ENCODE results near the gene METRN.

Gene METRN

GRCh38 chr16:677316-678190, 37.4 kb upstream of the METRN start:
- no peak for DNase-seq (ENCODE audit: low spot score)

DNA sequence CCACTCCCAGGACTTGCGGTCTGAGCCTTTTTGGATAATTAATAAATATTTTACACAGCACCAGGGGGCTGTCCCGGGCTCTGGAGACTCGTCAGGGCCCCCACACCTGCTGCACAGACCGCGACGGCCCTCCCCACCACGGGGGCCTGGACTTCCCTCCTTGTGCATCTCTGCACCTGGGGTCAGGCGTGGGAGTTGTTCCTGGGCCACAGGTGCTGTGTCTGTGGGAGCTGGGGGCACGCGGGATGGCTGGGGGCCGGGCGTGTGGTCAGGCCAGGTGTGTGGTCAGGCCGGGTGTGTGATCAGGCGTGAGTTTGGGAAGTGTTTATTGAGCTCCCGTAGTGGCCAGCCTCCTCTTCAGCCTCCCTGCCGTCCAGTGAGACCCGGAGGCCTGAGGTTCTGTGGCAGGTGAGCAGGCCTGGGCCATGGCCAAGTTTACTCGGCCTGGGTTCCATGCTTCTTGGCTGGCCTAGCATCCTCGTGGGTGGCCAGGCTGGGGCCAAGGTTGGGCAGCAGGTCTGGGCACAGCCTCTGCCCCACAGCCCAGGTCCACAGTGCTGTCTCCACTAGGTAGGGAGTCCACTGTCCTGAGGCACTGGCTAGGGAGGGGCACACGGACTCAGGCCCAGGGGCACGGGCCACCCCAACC, 36.6 kb upstream of the METRN start:
- no peak for DNase-seq (ENCODE audit: low spot score)

- no peak for DNase-seq (ENCODE audit: low spot score)
These were observed 35.8 kb upstream of the METRN start for GRCh38 chr16:678858-679813.

- DNase-seq (ENCODE audit: low spot score): peak; percentile 93
These were observed 34.9 kb upstream of the METRN start, which contains the start of gene STUB1 for GRCh38 chr16:679814-680624. Gene STUB1, plus strand, starts transcription at chr16:680410. Its CDS starts 116 bp downstream, at chr16:680526.

DNA sequence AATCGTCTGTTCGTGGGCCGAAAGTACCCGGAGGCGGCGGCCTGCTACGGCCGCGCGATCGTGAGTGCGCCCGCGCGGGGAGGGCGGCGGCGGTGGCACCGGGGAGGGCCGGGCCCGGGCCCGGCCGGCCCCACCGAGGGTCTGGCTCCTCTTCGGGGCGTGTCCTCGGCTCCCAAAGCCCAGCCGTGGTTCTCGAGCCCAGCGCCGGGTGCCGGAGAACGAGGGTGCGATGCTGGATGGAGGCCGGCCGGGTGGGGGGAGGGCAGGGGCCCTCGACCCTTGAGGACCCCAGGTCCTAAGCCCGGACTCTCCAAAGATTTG, 34.3 kb upstream of the METRN start:
- DNase-seq (ENCODE audit: low spot score): no peak

GRCh38 chr16:680967-681745, 33.8 kb upstream of the METRN start:
- DNase-seq (ENCODE audit: low spot score): no peak

DNA sequence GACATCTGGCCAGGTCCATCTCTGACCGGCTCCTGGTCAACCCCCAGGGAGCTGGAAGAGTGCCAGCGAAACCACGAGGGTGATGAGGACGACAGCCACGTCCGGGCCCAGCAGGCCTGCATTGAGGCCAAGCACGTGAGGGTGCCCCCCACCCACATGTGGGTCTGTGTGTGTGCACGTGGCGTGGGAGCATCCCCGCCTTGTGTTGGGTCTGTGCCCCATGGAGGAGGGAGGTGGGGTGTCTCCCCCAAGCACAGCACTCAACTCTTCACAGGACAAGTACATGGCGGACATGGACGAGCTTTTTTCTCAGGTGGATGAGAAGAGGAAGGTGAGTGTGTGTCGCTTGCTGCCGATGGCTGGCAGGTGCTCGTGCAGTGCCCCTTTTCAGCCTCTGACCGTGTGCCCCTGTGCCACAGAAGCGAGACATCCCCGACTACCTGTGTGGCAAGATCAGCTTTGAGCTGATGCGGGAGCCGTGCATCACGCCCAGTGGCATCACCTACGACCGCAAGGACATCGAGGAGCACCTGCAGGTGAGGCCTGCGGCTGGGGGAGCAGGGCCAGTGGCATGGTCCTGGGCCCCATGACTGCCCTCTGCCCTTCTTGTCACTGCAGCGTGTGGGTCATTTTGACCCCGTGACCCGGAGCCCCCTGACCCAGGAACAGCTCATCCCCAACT, 33.0 kb upstream of the METRN start:
- DNase-seq (ENCODE audit: low spot score): no peak

DNA sequence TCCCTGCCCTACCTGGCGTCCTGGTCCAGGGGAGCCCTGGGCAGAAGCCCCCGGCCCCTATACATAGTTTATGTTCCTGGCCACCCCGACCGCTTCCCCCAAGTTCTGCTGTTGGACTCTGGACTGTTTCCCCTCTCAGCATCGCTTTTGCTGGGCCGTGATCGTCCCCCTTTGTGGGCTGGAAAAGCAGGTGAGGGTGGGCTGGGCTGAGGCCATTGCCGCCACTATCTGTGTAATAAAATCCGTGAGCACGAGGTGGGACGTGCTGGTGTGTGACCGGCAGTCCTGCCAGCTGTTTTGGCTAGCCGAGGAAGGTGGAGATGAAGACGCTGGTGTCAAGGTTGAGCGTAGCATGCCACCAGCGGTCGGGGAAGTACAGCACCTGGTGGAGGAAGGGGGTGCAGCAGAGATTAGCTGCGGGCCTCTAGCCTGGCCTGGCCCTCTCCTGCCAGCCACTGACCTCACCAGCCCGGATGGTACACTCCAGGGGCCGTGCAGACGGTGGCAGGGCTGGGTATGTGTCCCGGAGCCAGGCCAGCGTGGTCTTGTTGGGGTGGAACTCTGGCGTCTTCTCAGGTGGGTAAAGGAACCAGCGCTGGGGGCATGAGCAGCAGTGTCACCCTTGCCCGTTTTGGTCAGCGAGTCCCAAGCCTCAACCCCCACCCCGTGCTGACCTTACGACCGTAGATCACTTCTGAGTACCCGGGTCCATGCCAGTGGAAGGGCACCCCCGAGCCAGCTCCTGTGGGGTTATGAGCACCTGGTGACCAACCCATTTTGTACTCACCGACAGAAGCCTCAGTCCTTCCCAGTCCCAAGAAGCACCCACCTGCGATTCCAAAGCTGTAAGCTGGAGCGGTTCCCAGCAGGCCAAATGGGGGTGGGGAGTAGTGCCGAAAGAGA, 32.2 kb upstream of the METRN start:
- no peak for DNase-seq (ENCODE audit: low spot score)

DNA sequence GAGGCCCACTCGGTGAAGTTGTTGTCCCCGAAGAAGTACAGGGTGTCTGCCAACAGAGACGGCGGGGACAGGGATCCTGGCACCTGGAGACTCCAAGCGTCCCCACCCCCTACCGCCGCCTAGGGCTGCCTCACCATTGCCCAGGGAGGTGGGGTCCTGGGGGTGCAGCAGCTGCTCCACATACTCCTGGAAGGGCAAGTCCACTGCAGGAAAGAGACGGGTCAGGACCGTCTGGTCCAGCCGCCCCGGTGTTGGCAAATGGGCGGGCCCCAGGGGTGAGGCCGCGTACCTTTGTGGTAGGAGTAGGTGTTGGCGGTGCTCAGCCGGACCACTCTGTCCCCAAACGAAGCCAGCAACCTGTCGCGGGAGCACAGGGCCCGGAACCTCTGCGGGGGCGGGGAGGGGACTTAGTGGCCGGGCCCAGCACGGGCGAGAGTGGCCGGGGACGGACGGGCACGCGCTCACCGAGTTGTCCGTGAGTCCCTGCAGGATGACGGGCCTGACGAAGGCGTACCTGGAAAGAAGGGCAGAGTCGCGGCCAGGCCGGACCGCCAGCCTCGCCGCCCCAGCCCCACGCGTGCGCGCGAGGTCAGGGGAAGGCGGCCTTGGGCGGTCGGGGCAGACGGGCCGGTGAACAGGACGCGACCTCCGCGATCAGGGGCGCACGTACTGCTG, 31.4 kb upstream of the METRN start:
- DNase-seq (ENCODE audit: low spot score): no peak

- DNase-seq (ENCODE audit: low spot score): peak; percentile 96
These were observed 30.7 kb upstream of the METRN start, which contains the start of gene JMJD8 for GRCh38 chr16:684071-684794. Gene JMJD8, minus strand, starts transcription at chr16:684334. Its CDS starts 15 bp downstream, at chr16:684319.

GRCh38 chr16:684961-685696, 29.8 kb upstream of the METRN start:
- no peak for DNase-seq (ENCODE audit: low spot score)

DNA sequence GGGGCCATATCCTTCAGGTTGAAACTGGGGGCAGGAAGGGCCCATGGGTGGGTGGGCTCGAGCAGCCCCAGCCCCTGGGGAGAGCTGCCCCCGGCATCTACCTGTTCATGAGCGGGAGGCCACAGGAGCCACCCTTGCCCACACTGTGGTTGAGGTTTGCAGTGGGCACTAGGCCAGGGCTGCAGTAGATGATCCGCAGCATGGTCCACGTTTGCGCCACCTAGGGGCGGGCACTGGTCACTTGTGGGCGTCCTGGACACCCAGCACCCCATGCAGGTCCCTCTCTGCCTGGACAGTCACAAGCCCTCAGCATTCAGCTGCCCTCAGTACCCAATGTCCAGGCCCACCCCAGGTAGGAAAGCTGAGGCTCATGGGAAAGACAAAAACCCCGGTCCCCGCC, 29.0 kb upstream of the METRN start:
- DNase-seq (ENCODE audit: low spot score): no peak

- no peak for DNase-seq (ENCODE audit: low spot score)
These were observed 28.3 kb upstream of the METRN start for GRCh38 chr16:686459-687260.

DNA sequence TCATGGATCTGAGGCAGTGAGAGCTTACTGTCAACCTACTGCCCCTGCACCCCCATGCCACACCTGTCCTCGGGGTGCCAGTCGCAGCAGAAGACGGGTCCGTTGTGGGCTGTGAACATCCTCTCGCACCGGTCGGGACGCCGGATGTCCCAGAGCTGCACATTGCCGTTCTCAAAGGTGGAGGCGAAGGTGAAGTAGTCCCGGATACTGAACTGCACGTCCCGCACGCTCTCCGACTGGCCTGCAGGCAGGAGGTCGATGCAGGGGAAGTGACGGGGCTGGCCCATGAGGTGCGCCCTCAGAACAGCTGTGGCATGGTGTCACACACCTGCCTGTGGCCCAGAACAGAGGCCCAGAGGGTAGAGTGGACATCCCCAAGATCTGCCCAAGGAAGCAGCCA, 27.4 kb upstream of the METRN start:
- DNase-seq (ENCODE audit: low spot score): no peak

DNA sequence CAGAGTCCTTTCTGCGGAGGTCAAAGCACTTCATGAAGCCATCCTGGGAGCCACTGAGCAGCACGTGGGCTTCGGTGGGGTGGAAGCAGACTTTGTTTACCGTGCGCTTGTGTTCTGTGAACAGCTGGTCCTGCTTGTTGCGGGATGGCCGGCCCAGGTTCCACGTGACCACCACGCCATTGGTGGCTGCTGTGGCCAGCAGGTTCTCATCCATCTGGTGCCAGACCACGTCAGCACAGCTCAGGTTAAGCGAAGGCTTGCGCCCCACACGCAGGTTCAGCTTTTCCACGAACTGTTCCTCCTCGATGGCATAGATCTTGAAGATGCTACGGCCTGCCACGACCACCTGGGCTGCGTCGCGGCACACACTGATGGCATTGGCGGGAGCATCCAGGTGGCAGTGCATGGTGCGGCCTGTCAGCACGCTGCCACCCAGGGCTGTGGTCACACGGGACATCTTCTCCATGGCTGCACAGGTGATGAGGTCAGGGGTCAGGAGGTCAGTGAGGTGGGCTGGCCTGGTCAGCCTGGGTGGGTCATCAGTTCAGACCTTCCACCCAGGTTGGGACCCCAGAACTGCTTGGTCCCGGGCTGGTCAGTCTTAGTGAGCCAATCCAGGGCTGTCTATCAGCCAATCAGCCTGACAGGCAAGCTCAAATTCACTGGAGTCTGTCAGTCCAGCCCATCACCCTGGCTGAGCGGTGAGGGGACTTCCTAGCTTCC, 25.6 kb upstream of the METRN start:
- no peak for DNase-seq (ENCODE audit: low spot score)
